OCI-LY1 (cell line): ENCODE data around the gene HPD.

Source experiments
- H2AFZ ChIP-seq: fragments of 200-600 bp; sonication (generic), shearing (Covaris generic); 2 replicates; pipeline ENCODE4 v1.6.0; 2014; ENCODE audit warnings: antibody characterized with exemption, mild to moderate bottlenecking, low read length
- H3F3A ChIP-seq: fragments of 200-600 bp; sonication (generic), shearing (Covaris generic); 2 replicates; pipeline ENCODE4 v1.6.0; 2014; ENCODE audit warnings: mild to moderate bottlenecking, antibody characterized with exemption, low read length, moderate library complexity; ENCODE audit not compliant: insufficient read depth
- H3K27ac ChIP-seq: fragments of 200-600 bp; sonication (generic); 2 replicates; pipeline ENCODE4 v1.5.1; 2014; ENCODE audit warnings: low read length, mixed run types, mild to moderate bottlenecking, low read depth; ENCODE audit not compliant: poor library complexity, severe bottlenecking
- H3K27me3 ChIP-seq: fragments of 200-600 bp; sonication (generic); 2 replicates; pipeline ENCODE4 v1.6.0; 2014; ENCODE audit warnings: antibody characterized with exemption, mild to moderate bottlenecking, low read length, moderate library complexity; ENCODE audit not compliant: insufficient read depth
- H3K36me3 ChIP-seq: fragments of 200-600 bp; sonication (generic); 2 replicates; pipeline ENCODE4 v1.6.1; 2014; ENCODE audit warnings: mild to moderate bottlenecking, antibody characterized with exemption, low read length, moderate library complexity, mixed read lengths; ENCODE audit not compliant: insufficient read depth
- H3K4me1 ChIP-seq: fragments of 200-600 bp; sonication (generic); 2 replicates; pipeline ENCODE4 v1.5.1; 2014; ENCODE audit warnings: mild to moderate bottlenecking, low read length, moderate library complexity; ENCODE audit not compliant: insufficient read depth, severe bottlenecking
- H3K4me2 ChIP-seq: fragments of 200-600 bp; sonication (generic), shearing (Covaris generic); 2 replicates; pipeline ENCODE4 v1.6.1; 2014; ENCODE audit warnings: low read length
- H3K4me3 ChIP-seq: fragments of 200-600 bp; sonication (generic); 2 replicates; pipeline ENCODE4 v1.5.1; 2014; ENCODE audit warnings: low read length, low read depth, mild to moderate bottlenecking, mixed read lengths; ENCODE audit not compliant: poor library complexity, severe bottlenecking
- H3K79me2 ChIP-seq: fragments of 200-600 bp; shearing (Covaris generic); 2 replicates; pipeline ENCODE4 v1.6.1; 2016; ENCODE audit warnings: mixed run types, low read length, mixed read lengths; ENCODE audit not compliant: insufficient read depth
- H3K9ac ChIP-seq: fragments of 200-600 bp; sonication (generic), shearing (Covaris generic); 2 replicates; pipeline ENCODE4 v1.6.1; 2014; ENCODE audit warnings: mild to moderate bottlenecking, low read length, mixed read lengths
- H3K9me2 ChIP-seq: fragments of 200-600 bp; sonication (generic), shearing (Covaris generic); 2 replicates; pipeline ENCODE4 v1.6.1; 2014; ENCODE audit warnings: low read depth, mild to moderate bottlenecking, low read length, mixed read lengths
- H3K9me3 ChIP-seq: fragments of 200-600 bp; shearing (Covaris generic); 2 replicates; pipeline ENCODE4 v1.6.1; 2014; ENCODE audit warnings: low read length, mixed read lengths
- H4K20me1 ChIP-seq: fragments of 200-600 bp; sonication (generic), shearing (Covaris generic); 2 replicates; pipeline ENCODE4 v1.6.0; 2016; ENCODE audit warnings: mild to moderate bottlenecking, low read length; ENCODE audit not compliant: insufficient read depth
- CTCF ChIP-seq: fragments of 200-600 bp; sonication (generic), shearing (Covaris generic); IDR thresholded peaks from 2 replicates; pipeline ENCODE4 v1.5.1; 2017; ENCODE audit warnings: mild to moderate bottlenecking, antibody characterized with exemption, low read length, moderate library complexity, mixed read lengths
- EZH2 ChIP-seq: fragments of 200-600 bp; sonication (generic), shearing (Covaris generic); IDR thresholded peaks from 2 replicates; pipeline ENCODE4 v1.8.0; 2017; ENCODE audit warnings: borderline replicate concordance, mixed run types, mild to moderate bottlenecking, antibody characterized with exemption, low read length, moderate library complexity, mixed read lengths

Gene HPD

GRCh38 chr12:121796855-121797751 is 61.6 kb downstream of the HPD start:
- Histone ChIP-seq H4K20me1 (no peaks in the 10 kb centered on the region), H3K4me1 (peaks cover 71% of the 10 kb centered on the region), H3F3A (no peaks in the 10 kb centered on the region), H3K4me2 (peak overlapping the region; percentile 75), H3K79me2 (peaks cover under 1% of the 10 kb centered on the region; the same call in 1 of the 2 replicates), H3K9me2 (no peaks in the 10 kb centered on the region), H3K4me3 (peak overlapping the region; percentile 79), H3K36me3 (peaks cover 12% of the 10 kb centered on the region; the same call in 1 of the 2 replicates), H3K27ac (peak overlapping the region; percentile 92), H2AFZ (no peak overlapping the region), H3K9ac (peak overlapping the region; percentile 69; the same call in 1 of the 2 replicates), H3K27me3 (no peaks in the 10 kb centered on the region), H3K9me3 (no peaks in the 10 kb centered on the region)
- TF ChIP-seq CTCF (no peak), EZH2 (no peak)

GRCh38 chr12:121795034-121795968 is 63.4 kb downstream of the HPD start:
- peak overlapping the region; percentile 80 for H3K4me2 ChIP-seq
- H3K9me3 ChIP-seq: no peaks in the 10 kb centered on the region
- no peaks in the 10 kb centered on the region for H3K9me2 ChIP-seq
- peak overlapping the region; percentile 58 for H3K9ac ChIP-seq
- no peak overlapping the region for H2AFZ ChIP-seq
- H3K4me3 ChIP-seq: peak overlapping the region; percentile 67
- peaks cover 12% of the 10 kb centered on the region; the same call in 1 of the 2 replicates for H3K36me3 ChIP-seq
- peak overlapping the region; percentile 65 for H3K27ac ChIP-seq
- H3K27me3 ChIP-seq: no peaks in the 10 kb centered on the region
- no peaks in the 10 kb centered on the region; the same call in 1 of the 2 replicates for H3K79me2 ChIP-seq
- H3F3A ChIP-seq: no peaks in the 10 kb centered on the region
- H3K4me1 ChIP-seq: peaks cover 68% of the 10 kb centered on the region
- H4K20me1 ChIP-seq: no peaks in the 10 kb centered on the region
- TF ChIP-seq EZH2 (no peak), CTCF (peak; percentile 98)

- H3K27ac ChIP-seq: peak overlapping the region; percentile 65
- peaks cover 12% of the 10 kb centered on the region; the same call in 1 of the 2 replicates for H3K36me3 ChIP-seq
- H3F3A ChIP-seq: no peaks in the 10 kb centered on the region
- H3K9me2 ChIP-seq: no peaks in the 10 kb centered on the region
- H3K9me3 ChIP-seq: no peaks in the 10 kb centered on the region
- H2AFZ ChIP-seq: no peak overlapping the region
- peak overlapping the region; percentile 58 for H3K9ac ChIP-seq
- H3K4me1 ChIP-seq: peaks cover 73% of the 10 kb centered on the region
- TF ChIP-seq EZH2: no peak
- H3K79me2 ChIP-seq: no peaks in the 10 kb centered on the region; the same call in 1 of the 2 replicates
- no peaks in the 10 kb centered on the region for H4K20me1 ChIP-seq
- H3K4me2 ChIP-seq: peak overlapping the region; percentile 80
- H3K27me3 ChIP-seq: no peaks in the 10 kb centered on the region
- peak overlapping the region; percentile 67 for H3K4me3 ChIP-seq
Measured at GRCh38 chr12:121794534-121795033, 64.1 kb downstream of the HPD start.
